Measurements from ENCODE around the gene TMEM44. TPM values are rescaled to one million over a fixed set of nuclear protein-coding genes. Genes with fewer than 3 reads are reported as not detected.

Gene TMEM44
- total RNA-seq, 2 experiments from 2014 or later, result 4.4 to 5.0 TPM

DNA sequence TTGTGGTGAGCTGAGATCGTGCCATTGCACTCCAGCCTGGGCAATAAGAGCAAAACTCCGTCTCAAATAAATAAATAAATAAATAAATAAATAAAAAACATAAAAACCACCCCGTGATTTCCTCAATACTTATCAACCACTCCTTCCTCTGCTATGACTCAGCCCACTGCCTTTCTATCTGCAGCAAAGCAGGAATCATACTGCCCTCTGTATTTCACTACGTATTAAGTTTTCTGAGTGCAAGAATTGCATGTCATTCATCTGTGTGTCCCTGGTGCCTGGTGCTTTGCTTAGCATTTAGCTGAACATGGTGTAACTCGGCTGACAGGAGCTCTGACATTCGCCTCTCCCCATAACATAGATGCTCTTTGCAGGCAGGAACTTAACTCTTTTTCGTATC is 31.6 kb upstream of the TMEM44 start:
- ChIA-PET CTCF (interaction anchor here (1.1 kb wide), 1 partner anchor 134 kb away, joined by 3 read pairs; no protein-coding TSS in a partner anchor), POLR2A (no interaction called here)
- Mint-ChIP-seq H3K27me3 (no peaks in the 10 kb centered on the region), H3K4me1 (ENCODE audit: low read depth) (peaks cover 26% of the 10 kb centered on the region), H3K27ac (no peak overlapping the region), H3K4me3 (no peak overlapping the region), H3K36me3 (ENCODE audit: low read depth) (peaks cover 29% of the 10 kb centered on the region), H3K9me3 (no peaks in the 10 kb centered on the region)
- ATAC-seq (no peak), DNase-seq (no peak)
- intact Hi-C loops (cut with micrococcal nuclease), result no loop called here
- TF ChIP-seq, protein P1, sequence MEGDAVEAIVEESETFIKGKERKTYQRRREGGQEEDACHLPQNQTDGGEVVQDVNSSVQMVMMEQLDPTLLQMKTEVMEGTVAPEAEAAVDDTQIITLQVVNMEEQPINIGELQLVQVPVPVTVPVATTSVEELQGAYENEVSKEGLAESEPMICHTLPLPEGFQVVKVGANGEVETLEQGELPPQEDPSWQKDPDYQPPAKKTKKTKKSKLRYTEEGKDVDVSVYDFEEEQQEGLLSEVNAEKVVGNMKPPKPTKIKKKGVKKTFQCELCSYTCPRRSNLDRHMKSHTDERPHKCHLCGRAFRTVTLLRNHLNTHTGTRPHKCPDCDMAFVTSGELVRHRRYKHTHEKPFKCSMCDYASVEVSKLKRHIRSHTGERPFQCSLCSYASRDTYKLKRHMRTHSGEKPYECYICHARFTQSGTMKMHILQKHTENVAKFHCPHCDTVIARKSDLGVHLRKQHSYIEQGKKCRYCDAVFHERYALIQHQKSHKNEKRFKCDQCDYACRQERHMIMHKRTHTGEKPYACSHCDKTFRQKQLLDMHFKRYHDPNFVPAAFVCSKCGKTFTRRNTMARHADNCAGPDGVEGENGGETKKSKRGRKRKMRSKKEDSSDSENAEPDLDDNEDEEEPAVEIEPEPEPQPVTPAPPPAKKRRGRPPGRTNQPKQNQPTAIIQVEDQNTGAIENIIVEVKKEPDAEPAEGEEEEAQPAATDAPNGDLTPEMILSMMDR (IDR thresholded peaks at IDR 0.05), result no peak

DNA sequence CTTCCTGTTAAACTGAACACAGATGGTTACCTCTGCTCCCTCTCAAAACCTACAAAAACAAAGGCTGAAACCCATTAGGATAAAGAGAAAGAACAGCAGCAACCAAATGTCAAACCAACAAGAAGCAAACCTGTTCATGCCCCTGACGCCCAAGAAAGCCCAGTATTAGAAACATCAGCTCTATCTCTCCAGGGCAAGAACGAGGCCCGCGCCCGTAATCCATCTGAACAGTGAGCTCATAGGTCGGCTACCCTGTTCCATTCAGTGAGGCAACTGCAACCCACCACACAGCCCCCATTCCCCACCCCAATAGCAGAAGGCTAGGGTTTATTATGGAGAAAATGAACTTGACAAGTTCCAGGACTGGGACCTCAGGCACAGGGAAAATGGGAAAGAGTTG is 28.7 kb upstream of the TMEM44 start:
- H3K36me3 Mint-ChIP-seq (ENCODE audit: low read depth), result peaks cover 32% of the 10 kb centered on the region
- H3K27ac Mint-ChIP-seq, result no peak overlapping the region
- intact Hi-C loops (cut with micrococcal nuclease), result no loop called here
- DNase-seq (no peak), ATAC-seq (no peak)
- peaks cover 11% of the 10 kb centered on the region for H3K4me1 Mint-ChIP-seq (ENCODE audit: low read depth)
- no peaks in the 10 kb centered on the region for H3K27me3 Mint-ChIP-seq
- ChIA-PET CTCF (interaction anchor here (0.7 to 6.4 kb wide), 3 partner anchors 9 to 318 kb away, joined by 3 to 64 read pairs (median 5); partner anchors contain the start of gene LSG1), POLR2A (interaction anchor here (2.6 kb wide), 1 partner anchor 10 kb away, joined by 9 read pairs; the partner anchor contains the start of gene LSG1)
- H3K4me3 Mint-ChIP-seq, result no peak overlapping the region
- TF ChIP-seq, protein P1 (IDR thresholded peaks at IDR 0.05), result no peak
- no peaks in the 10 kb centered on the region for H3K9me3 Mint-ChIP-seq

DNA sequence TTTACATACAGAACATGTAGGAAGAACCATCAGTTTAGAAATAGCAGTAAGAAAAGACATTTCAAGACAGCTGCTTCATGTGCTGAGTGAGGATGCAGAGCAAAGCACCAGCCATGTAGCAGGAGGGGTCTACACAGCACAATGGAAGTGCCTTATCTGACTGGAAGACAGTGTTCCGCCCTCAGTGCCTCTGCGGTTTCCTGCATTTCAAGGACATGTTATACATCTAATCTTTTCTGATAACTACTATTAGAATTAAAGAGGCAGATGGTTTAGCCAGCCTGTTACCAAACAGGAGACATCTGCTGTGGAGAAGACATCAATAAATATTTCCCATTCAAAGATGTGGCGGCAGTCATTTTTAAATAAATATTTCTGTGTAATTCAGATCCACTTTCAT is 28.2 kb upstream of the TMEM44 start:
- H3K36me3 Mint-ChIP-seq (ENCODE audit: low read depth), result peaks cover 35% of the 10 kb centered on the region
- no peaks in the 10 kb centered on the region for H3K9me3 Mint-ChIP-seq
- H3K4me3 Mint-ChIP-seq, result no peak overlapping the region
- DNase-seq, result no peak
- TF ChIP-seq, protein P1 (IDR thresholded peaks at IDR 0.05), result no peak
- H3K27me3 Mint-ChIP-seq, result no peaks in the 10 kb centered on the region
- H3K4me1 Mint-ChIP-seq (ENCODE audit: low read depth), result peaks cover 11% of the 10 kb centered on the region
- POLR2A ChIA-PET, result interaction anchor here (2.6 kb wide), 1 partner anchor 11 kb away, joined by 9 read pairs; the partner anchor contains the start of gene LSG1
- no peak for ATAC-seq
- intact Hi-C loops (cut with micrococcal nuclease), result no loop called here
- CTCF ChIA-PET, result interaction anchor here (0.6 to 6.4 kb wide), 5 partner anchors 10 to 249 kb away, joined by 3 to 64 read pairs (median 3); partner anchors contain the start of gene LSG1
- H3K27ac Mint-ChIP-seq, result peak overlapping the region; percentile 48

DNA sequence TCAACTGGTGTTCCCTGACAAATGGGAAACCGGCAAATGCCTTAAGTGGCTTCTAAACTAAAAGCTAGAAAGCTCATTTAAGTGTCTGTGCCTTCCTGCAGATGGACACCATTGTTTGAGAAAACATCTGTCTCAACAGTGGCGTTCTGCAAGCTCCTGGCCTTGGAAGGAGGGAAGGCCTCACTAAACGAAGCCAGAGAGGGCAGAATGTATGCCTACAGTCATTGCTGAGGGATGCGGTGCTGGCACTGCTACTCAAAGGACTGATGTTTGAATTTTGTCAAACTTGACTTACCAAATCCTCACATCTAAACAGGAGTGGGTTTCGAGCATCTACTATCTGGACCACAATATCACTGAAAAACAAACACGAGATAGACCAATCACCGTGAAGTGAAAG is 26.6 kb upstream of the TMEM44 start:
- no peaks in the 10 kb centered on the region for H3K9me3 Mint-ChIP-seq
- H3K36me3 Mint-ChIP-seq (ENCODE audit: low read depth), result peaks cover 34% of the 10 kb centered on the region
- peaks cover 14% of the 10 kb centered on the region for H3K4me1 Mint-ChIP-seq (ENCODE audit: low read depth)
- H3K27me3 Mint-ChIP-seq, result no peaks in the 10 kb centered on the region
- intact Hi-C loops (cut with micrococcal nuclease), result no loop called here
- ATAC-seq (no peak), DNase-seq (no peak)
- POLR2A ChIA-PET, result interaction anchor here (0.8 to 2.6 kb wide), 3 partner anchors 10 to 12 kb away, joined by 3 to 9 read pairs (median 6); partner anchors contain the start of gene LSG1
- H3K4me3 Mint-ChIP-seq, result no peak overlapping the region
- CTCF ChIA-PET, result interaction anchor here (1.4 to 6.4 kb wide), 3 partner anchors 11 to 601 kb away, joined by 4 to 64 read pairs (median 4); partner anchors contain the start of gene LSG1
- TF ChIP-seq, protein P1 (IDR thresholded peaks at IDR 0.05), result no peak
- no peak overlapping the region for H3K27ac Mint-ChIP-seq

DNA sequence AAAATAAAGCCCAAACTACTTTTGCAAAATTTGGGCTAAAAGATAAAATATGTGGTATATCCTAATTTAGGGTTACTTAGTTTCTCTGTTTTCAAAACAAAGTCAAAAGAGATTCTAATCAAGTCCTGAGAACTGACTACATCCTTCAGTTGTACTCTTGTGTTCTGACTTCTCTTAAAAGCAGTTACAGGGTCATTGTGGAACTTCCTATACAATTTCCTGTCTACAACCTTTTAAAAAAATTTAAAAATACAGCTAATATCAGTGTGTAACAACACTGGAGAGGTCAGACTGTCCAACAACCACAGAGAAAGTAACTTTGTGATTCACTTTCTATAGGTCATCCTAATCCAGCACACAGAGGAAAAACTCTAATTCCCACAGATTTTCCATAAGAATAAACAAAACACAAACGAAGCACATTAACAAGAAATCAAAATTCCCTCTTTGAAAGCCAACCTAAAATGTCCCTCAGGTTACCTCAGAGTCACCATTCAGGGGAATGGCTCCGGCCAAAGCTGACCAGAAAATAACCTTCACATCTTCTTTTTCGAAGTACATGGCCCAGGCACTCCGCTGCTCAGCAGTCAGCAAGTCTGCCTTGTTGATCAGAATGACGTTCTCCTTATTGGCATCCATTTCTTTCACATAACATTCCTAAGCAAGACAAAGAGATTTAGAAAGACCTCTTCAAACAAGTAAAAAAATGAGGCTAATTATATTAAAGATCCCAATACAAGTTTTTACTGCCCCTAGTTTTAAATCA is 25.4 kb upstream of the TMEM44 start:
- DNase-seq (no peak), ATAC-seq (no peak)
- intact Hi-C loops (cut with micrococcal nuclease), result no loop called here
- POLR2A ChIA-PET, result interaction anchor here (1.3 kb wide), 1 partner anchor 11 kb away, joined by 6 read pairs; no protein-coding TSS in a partner anchor
- H3K4me1 Mint-ChIP-seq (ENCODE audit: low read depth), result peaks cover 24% of the 10 kb centered on the region
- peaks cover 40% of the 10 kb centered on the region for H3K36me3 Mint-ChIP-seq (ENCODE audit: low read depth)
- no peaks in the 10 kb centered on the region for H3K9me3 Mint-ChIP-seq
- H3K27ac Mint-ChIP-seq, result no peak overlapping the region
- no peaks in the 10 kb centered on the region for H3K27me3 Mint-ChIP-seq
- no peak overlapping the region for H3K4me3 Mint-ChIP-seq
- TF ChIP-seq, protein P1 (IDR thresholded peaks at IDR 0.05), result no peak
- CTCF ChIA-PET, result interaction anchor here (1.2 to 6.4 kb wide), 3 partner anchors 12 to 602 kb away, joined by 3 to 64 read pairs (median 4); partner anchors contain the start of gene LSG1

All from activated CD8-positive, alpha-beta T cell treated with anti-CD3 and anti-CD28 coated beads for 36 hours (primary cell).